SU-DHL-6 (cell line): ENCODE data around the gene ZNF514.

ENCODE experiments used
- CTCF ChIP-seq: fragments of 200-600 bp; sonication (generic); IDR thresholded peaks from one replicate; pipeline ENCODE4 v1.5.1; 2017; ENCODE audit warnings: antibody characterized with exemption, mild to moderate bottlenecking, low read length, moderate library complexity; ENCODE audit not compliant: insufficient read depth, poor library complexity, severe bottlenecking
- EZH2phosphoT487 ChIP-seq: fragments of 200-600 bp; sonication (generic), shearing (Covaris generic); conservative IDR thresholded peaks from 2 replicates; pipeline ENCODE4 v1.6.1; 2018; ENCODE audit warnings: mild to moderate bottlenecking, antibody characterized with exemption, low read length, moderate library complexity, mixed read lengths

DNA sequence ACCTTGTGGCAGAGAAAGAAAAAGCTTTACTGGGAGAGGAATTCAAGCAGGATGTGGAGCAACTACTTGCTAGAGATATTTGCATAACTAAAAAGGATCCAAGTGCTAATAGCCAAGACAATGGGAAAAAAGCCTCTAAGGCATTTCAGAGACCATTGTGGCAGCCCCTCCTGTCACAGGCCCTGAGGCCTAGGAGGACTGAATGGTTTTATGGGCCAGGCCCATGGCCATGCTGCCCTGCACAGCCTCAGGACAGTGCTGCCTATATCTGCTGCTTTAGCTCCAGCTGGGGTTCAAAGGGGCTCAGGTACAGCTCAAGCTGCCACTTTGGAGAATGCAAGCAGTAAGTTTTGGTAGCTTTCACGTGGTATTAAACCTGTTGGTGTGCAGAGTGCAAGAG is 20.9 kb downstream of the ZNF514 start:
- TF ChIP-seq EZH2phosphoT487 (no peak), CTCF (no peak)
